ENCODE results near the gene RAB40A.
"Not testable (repeated sequence)": the region's sequence is repeated elsewhere in the genome, so short reads cannot be mapped to it uniquely, and the experiment has no call there.

Gene RAB40A

GRCh38 chrX:103498786-103499185 is 20.5 kb downstream of the RAB40A start:
- POLR2A ChIA-PET, result no interaction called here
- CTCF ChIA-PET, result no interaction called here
- TF ChIP-seq CTCF (IDR thresholded peaks at IDR 0.05; ENCODE audit: control extremely low read depth, extremely low read depth, low read depth, missing control alignments), result no peak
- no peak for DNase-seq (ENCODE audit: extremely low spot score)

- ChIA-PET CTCF (no interaction called here), POLR2A (no interaction called here)
- DNase-seq (ENCODE audit: extremely low spot score), result no peak
- no peak for TF ChIP-seq CTCF (IDR thresholded peaks at IDR 0.05; ENCODE audit: control extremely low read depth, extremely low read depth, low read depth, missing control alignments)
Observed at GRCh38 chrX:103495786-103496185, 23.5 kb downstream of the RAB40A start.

GRCh38 chrX:103493578-103493977 is 25.7 kb downstream of the RAB40A start:
- DNase-seq (ENCODE audit: extremely low spot score); POLR2A ChIA-PET; CTCF ChIA-PET: not testable (repeated sequence)

GRCh38 chrX:103489733-103490132 is 29.6 kb downstream of the RAB40A start:
- CTCF ChIA-PET, result interaction anchor here (0.8 to 3.1 kb wide), 8 partner anchors 11 to 278 kb away, joined by 3 to 15 read pairs (median 4); partner anchors contain the start of gene RAB40A
- POLR2A ChIA-PET, result not testable (repeated sequence)
- TF ChIP-seq CTCF (IDR thresholded peaks at IDR 0.05; ENCODE audit: control extremely low read depth, extremely low read depth, low read depth, missing control alignments), result peak; percentile 44
- peak; percentile 26 for DNase-seq (ENCODE audit: extremely low spot score)

- CTCF ChIA-PET, result interaction anchor here (1.2 to 3.1 kb wide), 6 partner anchors 14 to 278 kb away, joined by 3 to 15 read pairs (median 4); no protein-coding TSS in a partner anchor
- TF ChIP-seq CTCF (IDR thresholded peaks at IDR 0.05; ENCODE audit: control extremely low read depth, extremely low read depth, low read depth, missing control alignments), result no peak
- POLR2A ChIA-PET, result no interaction called here
- DNase-seq (ENCODE audit: extremely low spot score), result no peak
Observed at GRCh38 chrX:103488794-103489193, 30.5 kb downstream of the RAB40A start.

- CTCF ChIA-PET, result interaction anchor here (1.8 kb wide), 1 partner anchor 277 kb away, joined by 4 read pairs; no protein-coding TSS in a partner anchor
- DNase-seq (ENCODE audit: extremely low spot score), result no peak
- TF ChIP-seq CTCF (IDR thresholded peaks at IDR 0.05; ENCODE audit: control extremely low read depth, extremely low read depth, low read depth, missing control alignments), result no peak
- POLR2A ChIA-PET, result no interaction called here
Observed at GRCh38 chrX:103488332-103488731, 31.0 kb downstream of the RAB40A start.

GRCh38 chrX:103483720-103484119 is 35.6 kb downstream of the RAB40A start:
- DNase-seq (ENCODE audit: extremely low spot score), result no peak
- no peak for TF ChIP-seq CTCF (IDR thresholded peaks at IDR 0.05; ENCODE audit: control extremely low read depth, extremely low read depth, low read depth, missing control alignments)
- CTCF ChIA-PET, result interaction anchor here (1.1 to 1.5 kb wide), 2 partner anchors 10 to 19 kb away, joined by 3 read pairs; no protein-coding TSS in a partner anchor
- POLR2A ChIA-PET, result interaction anchor here (0.7 kb wide), 1 partner anchor 40 kb away, joined by 3 read pairs; no protein-coding TSS in a partner anchor
